D721Med (cell line): Measurements from ENCODE around the gene CCNYL1.

ENCODE experiments used
- DNase-seq: peaks from one replicate; pipeline ENCODE4 v3.0.0; 2011; ENCODE audit warnings: low spot score; ENCODE audit not compliant: insufficient read length
- FAIRE-seq: peaks from 2 replicates; lab custom pipeline; 2011; peaks lifted over from hg19 to GRCh38; lab: Jason Lieb, UNC
- TF ChIP-seq, protein P1 (sequence below): IDR thresholded peaks from 2 replicates; pipeline ENCODE4 v1.5.1; 2012; ENCODE audit warnings: mild to moderate bottlenecking, control low read depth; ENCODE audit not compliant: insufficient read depth; ENCODE audit errors: missing control alignments

The CCNYL1 gene

DNA sequence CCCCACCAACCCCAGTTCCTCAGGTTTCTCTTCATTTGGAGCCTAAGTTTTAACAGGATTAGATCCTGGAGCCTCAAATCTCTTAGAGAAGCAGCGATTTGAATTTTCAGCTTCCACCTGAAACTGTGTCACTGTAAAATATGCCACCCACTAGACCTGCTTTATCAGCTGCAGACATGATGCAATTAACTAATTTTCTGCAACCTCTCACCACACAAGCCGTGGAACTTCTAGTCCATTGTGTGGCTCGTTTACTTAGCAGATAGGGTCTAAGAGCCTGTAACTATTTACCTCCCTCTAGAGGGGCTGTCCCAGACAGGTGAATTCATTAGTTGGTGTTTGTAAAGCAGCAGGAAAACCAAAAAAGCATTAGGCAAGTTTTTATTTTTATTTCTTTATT is 89.8 kb downstream of the CCNYL1 start:
- FAIRE-seq (no peak), DNase-seq (no peak)
- TF ChIP-seq, protein P1, sequence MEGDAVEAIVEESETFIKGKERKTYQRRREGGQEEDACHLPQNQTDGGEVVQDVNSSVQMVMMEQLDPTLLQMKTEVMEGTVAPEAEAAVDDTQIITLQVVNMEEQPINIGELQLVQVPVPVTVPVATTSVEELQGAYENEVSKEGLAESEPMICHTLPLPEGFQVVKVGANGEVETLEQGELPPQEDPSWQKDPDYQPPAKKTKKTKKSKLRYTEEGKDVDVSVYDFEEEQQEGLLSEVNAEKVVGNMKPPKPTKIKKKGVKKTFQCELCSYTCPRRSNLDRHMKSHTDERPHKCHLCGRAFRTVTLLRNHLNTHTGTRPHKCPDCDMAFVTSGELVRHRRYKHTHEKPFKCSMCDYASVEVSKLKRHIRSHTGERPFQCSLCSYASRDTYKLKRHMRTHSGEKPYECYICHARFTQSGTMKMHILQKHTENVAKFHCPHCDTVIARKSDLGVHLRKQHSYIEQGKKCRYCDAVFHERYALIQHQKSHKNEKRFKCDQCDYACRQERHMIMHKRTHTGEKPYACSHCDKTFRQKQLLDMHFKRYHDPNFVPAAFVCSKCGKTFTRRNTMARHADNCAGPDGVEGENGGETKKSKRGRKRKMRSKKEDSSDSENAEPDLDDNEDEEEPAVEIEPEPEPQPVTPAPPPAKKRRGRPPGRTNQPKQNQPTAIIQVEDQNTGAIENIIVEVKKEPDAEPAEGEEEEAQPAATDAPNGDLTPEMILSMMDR: no peak

- TF ChIP-seq, protein P1: no peak
- FAIRE-seq (no peak), DNase-seq (no peak)
Observed at GRCh38 chr2:207802650-207803049, 91.2 kb downstream of the CCNYL1 start.
